ENCODE measurements around the gene LRRIQ4. TPM values are rescaled to one million over a fixed set of nuclear protein-coding genes. Genes with fewer than 3 reads are reported as not detected.

The LRRIQ4 gene
- total RNA-seq, 4 donors from 2014 or later: not detected

DNA sequence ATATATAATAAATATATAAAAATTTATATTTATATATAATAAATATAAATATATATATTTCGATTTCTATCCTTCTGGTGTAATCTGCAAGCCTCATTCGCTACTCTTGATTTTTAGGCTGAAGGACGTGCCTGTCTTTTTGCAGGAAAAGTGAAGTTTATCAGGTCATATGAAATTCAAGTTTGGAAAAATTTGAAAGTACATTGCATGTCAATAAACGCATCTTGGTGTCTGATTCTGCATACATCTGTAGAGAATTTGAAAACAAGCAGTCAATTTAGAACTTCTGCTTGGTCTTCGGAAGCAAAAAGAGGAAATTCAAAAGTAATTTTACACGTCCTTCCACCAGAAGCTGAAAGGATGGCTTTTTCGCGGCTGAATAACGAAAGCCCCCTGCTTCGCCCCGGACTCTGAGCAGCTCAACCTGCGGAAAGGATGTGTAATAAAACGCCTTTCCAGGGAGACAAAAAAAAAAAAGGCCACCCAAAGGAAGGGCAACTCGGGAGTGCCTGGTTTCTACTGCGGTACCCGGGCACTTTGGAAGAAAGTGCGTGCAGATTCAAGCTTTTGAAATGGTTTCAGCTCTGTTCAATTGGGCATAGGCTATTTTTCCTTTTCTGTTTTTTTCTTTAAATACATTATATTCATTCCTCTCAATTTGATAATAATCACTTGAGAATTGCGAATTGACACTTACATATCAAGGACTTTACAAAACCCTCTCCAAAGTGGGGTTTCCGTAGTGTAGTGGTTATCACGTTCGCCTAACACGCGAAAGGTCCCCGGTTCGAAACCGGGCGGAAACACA, 41.0 kb upstream of the LRRIQ4 start:
- H3K9me3 ChIP-seq: no peaks in the 10 kb centered on the region
- peak overlapping the region; percentile 74 for H3K4me3 ChIP-seq
- under 1% methylated on average over 27 of the region's 27 CpGs for WGBS
- DNase-seq (ENCODE audit: low spot score in 2 of 2): peak in 1 of 2 donors; percentile 61
- no peaks in the 10 kb centered on the region for H3K27me3 ChIP-seq
- TF ChIP-seq CTCF (IDR thresholded peaks at IDR 0.05) (no peak), POLR2AphosphoS5 (IDR thresholded peaks at IDR 0.05) (peak in 1 of 3 donors; percentile 11)
- H3K27ac ChIP-seq: peak overlapping the region; percentile 99
- peaks cover under 1% of the 10 kb centered on the region for H3K36me3 ChIP-seq
- peaks cover 26% of the 10 kb centered on the region for H3K4me1 ChIP-seq

DNA sequence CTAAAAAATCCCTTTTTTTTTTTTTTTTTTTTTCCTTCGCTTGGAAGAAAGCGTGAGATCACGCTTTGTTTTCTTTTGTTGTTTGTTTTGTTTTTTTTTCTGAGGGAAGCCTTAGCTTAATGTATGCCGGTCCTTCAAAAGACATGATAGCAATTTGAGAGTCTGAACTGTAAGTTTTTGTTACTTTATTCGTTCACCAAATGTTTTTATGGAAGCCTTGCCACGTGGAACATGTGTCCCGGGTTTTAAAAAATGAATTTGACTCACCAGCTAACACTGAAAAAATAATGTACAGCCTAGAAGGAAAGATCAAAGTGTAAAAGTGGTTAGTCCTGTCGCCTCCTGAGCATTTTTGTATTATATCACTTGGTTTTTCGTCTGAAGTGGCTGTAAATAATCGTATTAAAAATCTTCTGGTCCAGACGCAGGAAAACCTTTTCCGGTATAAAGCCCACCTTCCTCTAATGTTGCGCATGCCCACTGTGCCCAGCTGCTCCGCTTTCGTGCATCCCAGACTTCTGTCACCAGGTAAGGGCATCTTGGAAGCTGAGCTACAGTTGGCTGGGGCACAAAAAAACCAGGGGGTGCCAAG, 40.3 kb upstream of the LRRIQ4 start:
- DNase-seq (ENCODE audit: low spot score in 2 of 2): no peak
- TF ChIP-seq EP300 (IDR thresholded peaks at IDR 0.05): no peak
- TF ChIP-seq POLR2AphosphoS5 (IDR thresholded peaks at IDR 0.05): peak in 1 of 3 donors; percentile 2
- no peak for TF ChIP-seq CTCF (IDR thresholded peaks at IDR 0.05)
- H3K4me3 ChIP-seq: peak overlapping the region; percentile 74

DNA sequence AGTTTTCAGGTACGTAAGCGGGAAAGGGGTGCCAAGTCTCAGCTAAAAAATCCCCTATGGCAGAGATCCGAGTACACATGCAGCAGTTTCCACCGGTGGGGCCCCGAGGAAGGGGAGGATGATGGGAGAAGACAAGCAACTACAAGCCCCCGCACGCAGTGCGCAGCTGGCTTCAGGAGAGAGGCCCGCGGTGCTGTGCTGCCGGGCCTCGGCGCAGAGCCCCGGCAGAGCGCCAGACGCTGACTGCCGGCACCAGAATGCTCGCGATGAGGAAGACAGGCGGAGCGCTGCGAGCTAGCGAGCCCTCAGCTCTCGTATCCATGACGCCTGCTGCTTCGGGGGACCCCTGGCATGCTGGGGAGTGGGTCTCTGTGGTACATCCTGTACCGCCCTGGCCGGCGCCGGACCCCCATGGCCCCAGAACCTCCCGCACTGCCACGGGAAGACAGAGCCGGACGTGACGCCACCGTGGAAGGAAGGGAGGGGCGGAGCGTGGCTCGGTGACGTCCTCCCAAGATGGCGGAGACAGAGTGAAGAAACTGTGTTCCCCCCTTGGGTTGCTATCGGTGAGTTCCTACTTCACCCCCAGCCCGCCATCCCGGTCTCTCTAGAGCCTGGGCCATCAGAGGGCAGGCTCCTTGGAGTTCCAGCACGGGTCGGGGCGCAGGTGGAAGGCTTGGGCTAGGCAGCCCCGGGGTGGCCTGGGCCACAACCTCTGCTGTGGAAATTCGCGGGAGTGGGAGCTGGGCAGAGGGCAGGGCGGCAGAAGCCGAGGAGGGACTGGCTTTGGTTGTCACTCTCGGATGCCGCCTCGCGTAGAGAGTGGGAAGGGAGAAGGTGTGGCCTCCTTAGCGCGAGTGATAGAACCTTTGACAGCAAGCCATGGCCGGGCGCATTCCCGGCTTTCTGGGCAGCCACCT, 39.5 kb upstream of the LRRIQ4 start, which contains the start of gene MYNN:
TSS of gene MYNN (plus strand) at position 500 of the 920 bp plus-strand sequence. CDS start 900 bp downstream, outside the sequence.
- Histone ChIP-seq H3K4me3 (peak within 1 kb of the TSS; percentile 74), H3K4me1 (peaks cover 26% of the 10 kb centered on the region), H3K27ac (peak within 1 kb of the TSS; percentile 99), H3K36me3 (peaks cover 13% of the 10 kb centered on the region), H3K9me3 (no peaks in the 10 kb centered on the region), H3K27me3 (no peaks in the 10 kb centered on the region)
- TF ChIP-seq POLR2AphosphoS5 (IDR thresholded peaks at IDR 0.05) (peak; percentile 95 to 98 (median 96)), CTCF (IDR thresholded peaks at IDR 0.05) (peak in 1 of 2 donors; percentile 27), POLR2A (IDR thresholded peaks at IDR 0.05) (peak; percentile 95 to 98), EP300 (IDR thresholded peaks at IDR 0.05) (no peak)
- WGBS: under 1% methylated on average over 18 of the region's 61 CpGs
- DNase-seq (ENCODE audit: low spot score in 2 of 2): peak; percentile 96

More for the DNA sequence above, 40.3 kb upstream of the LRRIQ4 start:
- no peaks in the 10 kb centered on the region for H3K9me3 ChIP-seq
- H3K4me1 ChIP-seq: peaks cover 26% of the 10 kb centered on the region
- H3K36me3 ChIP-seq: peaks cover 6% of the 10 kb centered on the region
- H3K27ac ChIP-seq: peak overlapping the region; percentile 99
- no peaks in the 10 kb centered on the region for H3K27me3 ChIP-seq
- WGBS: under 1% methylated on average over 15 of the region's 15 CpGs

DNA sequence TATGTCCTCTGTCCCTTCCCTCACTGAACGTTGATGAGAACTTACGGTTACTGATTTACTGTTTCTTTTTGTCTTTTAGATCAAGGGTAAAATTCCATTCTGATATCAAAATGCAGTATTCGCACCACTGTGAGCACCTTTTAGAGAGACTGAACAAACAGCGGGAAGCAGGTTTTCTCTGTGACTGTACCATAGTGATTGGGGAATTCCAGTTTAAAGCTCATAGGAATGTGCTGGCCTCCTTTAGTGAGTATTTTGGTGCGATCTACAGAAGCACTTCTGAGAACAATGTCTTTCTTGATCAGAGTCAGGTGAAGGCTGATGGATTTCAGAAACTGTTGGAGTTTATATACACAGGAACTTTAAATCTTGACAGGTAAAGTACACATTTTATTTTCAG, 38.5 kb upstream of the LRRIQ4 start:
- Histone ChIP-seq H3K36me3 (peaks cover 23% of the 10 kb centered on the region), H3K4me1 (peaks cover 26% of the 10 kb centered on the region), H3K4me3 (peak overlapping the region; percentile 74), H3K27ac (no peak overlapping the region), H3K9me3 (no peaks in the 10 kb centered on the region), H3K27me3 (no peaks in the 10 kb centered on the region)
- 38% methylated on average over 5 of the region's 5 CpGs for WGBS
- TF ChIP-seq EP300 (IDR thresholded peaks at IDR 0.05): no peak
- no peak for TF ChIP-seq CTCF (IDR thresholded peaks at IDR 0.05)
- no peak for TF ChIP-seq POLR2A (IDR thresholded peaks at IDR 0.05)
- TF ChIP-seq POLR2AphosphoS5 (IDR thresholded peaks at IDR 0.05): no peak
- DNase-seq (ENCODE audit: low spot score in 2 of 2): no peak
